Measurements from ENCODE around the gene AGMO.

The AGMO gene

GRCh38 chr7:15457990-15458955 is 103.5 kb downstream of the AGMO start:
- DNase-seq (ENCODE audit: low read depth): no peak

- no peak for DNase-seq (ENCODE audit: low read depth)
These were observed 109.1 kb downstream of the AGMO start for GRCh38 chr7:15452670-15453069.

DNA sequence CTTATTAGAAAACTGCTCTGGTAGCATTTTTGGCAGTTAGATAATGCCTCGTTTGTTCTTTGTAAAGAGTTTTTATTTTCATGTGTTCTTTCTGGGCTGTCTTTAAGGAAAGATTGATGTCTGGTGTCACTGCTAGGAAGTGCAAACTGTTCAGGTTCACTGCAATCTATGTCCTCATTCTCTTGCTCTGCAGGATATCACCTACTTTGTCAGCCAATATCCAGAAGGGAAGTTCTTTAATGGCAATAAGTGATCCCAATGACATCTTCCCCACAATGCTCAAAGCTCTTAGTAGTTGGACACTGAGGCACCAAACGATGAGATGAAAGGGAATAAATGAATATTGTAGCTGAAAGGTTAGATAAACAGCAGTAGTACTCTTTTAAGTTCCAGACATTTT is 115.1 kb downstream of the AGMO start:
- no peak for DNase-seq (ENCODE audit: low read depth)

DNA sequence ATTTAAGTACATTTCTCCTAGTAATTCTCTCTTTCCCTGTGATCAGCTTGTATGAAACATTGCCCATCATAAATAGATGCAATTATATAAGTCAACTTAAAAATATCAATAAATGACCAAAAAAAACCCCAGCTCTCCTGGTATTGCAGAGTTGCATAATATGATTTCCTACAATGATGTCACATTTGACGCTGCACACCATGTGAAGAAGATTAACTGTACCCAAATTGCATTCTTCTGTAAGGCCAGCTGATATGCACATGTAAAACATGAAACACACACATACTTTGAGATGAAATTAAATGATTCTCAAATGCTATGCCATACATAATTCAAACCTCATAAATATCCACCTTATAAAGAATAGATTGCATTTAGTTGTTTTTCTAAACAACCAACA is 115.5 kb downstream of the AGMO start:
- DNase-seq (ENCODE audit: low read depth): no peak

GRCh38 chr7:15441915-15442314 is 119.9 kb downstream of the AGMO start:
- no peak for DNase-seq (ENCODE audit: low read depth)

DNA sequence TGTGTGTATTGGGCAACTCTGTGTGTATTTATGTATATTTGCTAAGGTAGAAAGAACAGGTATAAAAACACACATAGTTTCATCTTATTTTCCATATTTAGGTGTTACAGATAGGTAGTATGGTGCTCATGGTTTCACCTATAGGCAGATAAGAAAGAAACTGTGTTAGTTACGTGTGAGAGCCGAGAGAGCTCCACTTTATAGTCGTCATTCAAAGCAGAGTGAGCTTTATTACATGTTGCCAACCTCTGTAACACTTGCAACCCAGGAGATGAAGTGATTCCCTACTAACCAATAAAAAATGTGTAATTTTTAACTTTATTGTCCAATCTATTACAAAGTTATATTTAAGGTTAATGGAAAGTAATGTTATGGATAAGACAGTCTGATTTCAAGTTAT is 121.3 kb downstream of the AGMO start:
- DNase-seq (ENCODE audit: low read depth): no peak

DNA sequence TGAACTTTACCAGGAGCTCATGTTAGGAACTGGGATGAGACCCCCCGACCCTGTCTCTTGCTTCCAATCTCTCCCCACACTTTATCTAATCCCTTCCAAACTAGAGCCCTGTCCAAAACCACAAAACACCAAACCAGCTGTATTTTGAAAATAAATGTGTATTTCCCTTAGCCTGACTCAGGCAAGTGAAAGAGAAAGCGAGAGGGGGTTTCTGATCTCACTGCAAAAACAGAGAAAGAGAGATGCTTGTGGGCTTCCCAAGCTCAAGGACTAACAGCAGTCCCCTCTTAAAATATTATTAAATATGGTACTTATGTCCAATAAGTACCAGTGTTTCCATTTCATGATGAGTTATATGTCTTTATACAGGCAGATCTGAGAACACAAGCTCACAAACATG is 122.0 kb downstream of the AGMO start:
- DNase-seq (ENCODE audit: low read depth): no peak

DNA sequence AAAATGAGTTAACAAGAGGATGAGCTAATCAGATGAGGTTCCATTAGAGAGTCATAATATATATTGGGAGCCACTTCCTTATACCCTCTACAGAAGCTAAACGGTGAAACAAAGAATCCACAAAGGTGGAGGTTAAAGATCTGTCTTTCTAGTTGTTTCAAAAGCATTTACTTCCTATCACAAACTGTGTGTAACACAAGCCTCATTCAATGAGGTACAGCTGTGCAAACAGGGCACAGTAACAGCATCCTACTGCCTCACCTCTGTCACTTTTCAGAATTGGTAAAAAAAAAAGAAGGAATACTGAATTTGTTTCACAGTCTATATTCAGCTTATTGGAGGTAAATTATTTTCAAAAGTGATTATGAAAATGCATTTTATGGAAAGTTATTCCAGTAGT is 128.7 kb downstream of the AGMO start:
- DNase-seq (ENCODE audit: low read depth): no peak

DNA sequence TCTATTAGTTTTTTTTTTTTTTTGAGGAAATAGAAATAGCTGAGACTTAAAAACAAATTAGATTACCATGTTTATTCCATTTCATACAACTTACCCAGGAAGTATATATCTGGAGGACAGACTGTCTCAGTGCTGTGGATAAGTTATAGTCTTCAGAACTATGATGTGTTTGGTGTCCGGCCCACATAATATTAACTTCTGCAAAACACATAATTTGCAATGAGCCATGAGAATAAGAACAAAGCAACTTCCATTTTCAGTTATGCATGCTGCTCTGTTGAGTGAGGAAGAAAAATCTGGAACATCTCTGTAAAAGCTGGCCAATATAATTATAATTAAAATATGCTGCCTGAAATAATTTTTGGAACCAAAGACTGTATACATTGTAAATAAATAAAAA is 130.9 kb downstream of the AGMO start:
- DNase-seq (ENCODE audit: low read depth): no peak

DNA sequence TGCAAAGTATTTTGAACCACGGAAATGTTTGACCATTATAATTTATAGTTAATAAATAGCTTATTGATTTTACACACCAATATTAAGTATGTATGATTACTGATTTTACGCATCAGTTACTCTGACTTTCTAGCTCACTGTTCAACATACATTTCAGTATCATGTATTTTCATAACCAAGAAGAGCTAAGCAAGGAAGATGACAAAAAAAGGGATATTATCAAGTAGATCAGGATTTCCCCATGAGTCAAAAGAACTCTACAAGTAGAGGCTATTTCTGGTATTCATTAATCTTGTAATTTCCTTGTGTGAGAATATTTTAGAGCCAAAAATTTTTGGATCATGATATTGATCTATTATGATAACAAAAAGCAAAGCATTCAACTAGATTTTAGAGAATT is 131.6 kb downstream of the AGMO start:
- no peak for DNase-seq (ENCODE audit: low read depth)

- DNase-seq (ENCODE audit: low read depth): no peak
These were observed 137.3 kb downstream of the AGMO start for GRCh38 chr7:15424468-15424867.

DNA sequence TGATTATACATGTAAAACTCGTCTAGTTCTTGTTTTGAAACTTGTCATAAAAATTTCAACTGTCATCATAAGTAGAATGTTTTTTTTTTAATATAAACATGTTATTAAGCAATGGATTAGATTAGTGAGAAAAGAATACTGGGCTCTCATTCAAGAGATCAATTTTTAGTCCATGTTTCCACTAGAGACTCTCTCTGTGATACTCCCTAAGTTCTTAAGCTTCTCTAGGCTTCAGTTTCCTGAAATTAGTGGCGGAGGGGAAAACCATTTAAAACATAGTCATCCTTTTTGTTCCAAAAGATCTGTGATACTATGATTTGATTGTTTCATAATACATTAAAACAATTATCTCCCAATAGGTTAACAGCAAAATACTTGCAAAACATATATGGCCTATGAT is 142.2 kb downstream of the AGMO start:
- DNase-seq (ENCODE audit: low read depth): no peak

DNA sequence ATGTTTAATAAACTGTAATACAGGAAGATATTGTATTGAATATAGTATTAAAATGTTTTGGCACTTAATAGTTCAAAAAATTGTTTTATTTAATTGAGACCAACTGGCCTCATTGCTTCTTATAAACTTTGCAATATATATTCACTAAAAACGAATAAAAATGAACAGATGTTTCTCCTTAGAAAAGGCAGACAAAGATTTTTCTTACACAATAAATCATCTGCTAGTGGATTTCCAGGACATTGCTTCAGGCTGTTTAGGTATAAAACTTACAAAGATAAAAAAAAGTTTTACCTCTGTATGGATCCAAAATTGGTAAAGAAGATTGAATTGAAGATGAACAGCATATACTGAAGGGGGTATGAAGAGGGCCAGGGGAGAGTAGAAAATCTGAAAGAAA is 143.6 kb downstream of the AGMO start:
- DNase-seq (ENCODE audit: low read depth): no peak

DNA sequence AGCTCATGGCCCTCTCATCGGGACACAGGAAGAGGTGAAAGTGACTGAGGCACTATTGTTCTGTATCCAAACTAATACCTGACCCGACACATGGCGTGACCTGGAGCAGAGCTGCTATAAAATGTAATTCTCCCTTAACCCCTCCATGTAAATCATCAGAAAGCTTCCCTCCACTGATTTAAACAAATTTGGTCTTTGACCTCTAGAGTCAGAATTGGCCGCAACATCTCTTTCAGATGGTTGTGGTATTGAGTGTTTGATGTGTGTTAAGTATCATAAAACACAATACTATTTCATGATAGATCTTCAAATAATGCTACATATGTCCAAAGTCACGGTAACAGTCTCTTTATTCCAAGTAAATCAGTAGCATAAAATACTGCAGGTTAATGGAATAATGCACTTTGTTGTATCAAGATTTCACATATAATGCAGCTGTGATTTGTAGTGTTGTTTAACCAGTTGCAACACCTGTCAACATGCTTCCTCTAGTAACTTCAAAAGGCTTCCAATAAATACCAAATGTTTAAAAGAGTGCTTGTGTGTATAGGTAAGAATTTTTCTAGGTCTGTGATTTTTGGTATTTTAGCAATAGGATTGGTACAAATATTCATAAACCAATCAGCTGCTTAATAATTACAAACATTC is 144.3 kb downstream of the AGMO start:
- DNase-seq (ENCODE audit: low read depth): no peak

DNA sequence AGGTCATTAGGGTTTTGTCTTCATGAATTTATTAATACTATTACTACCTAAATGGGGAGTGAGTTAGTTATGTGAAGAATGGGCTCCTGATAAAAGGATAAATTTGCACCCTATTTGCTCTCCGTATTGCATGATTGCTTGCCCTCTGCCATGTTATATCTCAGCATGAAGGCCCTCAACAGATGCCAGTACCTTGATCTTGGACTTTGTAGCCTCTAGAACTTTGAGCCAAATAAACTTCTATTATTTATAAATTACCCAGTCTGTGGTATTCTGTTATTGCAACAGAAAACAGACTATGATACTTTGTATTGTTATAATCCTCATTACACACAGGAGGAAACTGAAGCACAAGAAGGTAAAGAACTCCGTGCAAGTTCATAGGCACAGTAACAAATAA is 150.8 kb downstream of the AGMO start:
- DNase-seq (ENCODE audit: low read depth): no peak

DNA sequence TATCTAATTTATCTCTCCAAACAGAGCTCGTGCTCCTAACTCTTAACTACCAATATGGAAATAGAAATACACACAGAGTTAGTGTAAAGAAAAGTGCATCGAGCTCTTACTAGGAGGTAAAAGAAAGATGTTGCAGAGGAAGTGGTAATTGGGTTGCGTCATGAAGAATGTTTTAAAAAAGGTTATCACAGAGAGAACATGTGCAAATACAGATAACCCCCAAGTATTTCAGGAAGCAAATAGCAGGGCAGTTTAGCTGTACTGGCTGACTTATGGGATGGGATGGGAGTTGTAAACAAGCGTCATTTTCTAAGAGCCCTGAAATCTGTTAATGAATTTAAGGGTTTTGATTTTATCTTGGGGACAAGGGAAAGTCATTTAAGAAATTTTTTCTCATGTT is 153.9 kb downstream of the AGMO start:
- no peak for DNase-seq (ENCODE audit: low read depth)

DNA sequence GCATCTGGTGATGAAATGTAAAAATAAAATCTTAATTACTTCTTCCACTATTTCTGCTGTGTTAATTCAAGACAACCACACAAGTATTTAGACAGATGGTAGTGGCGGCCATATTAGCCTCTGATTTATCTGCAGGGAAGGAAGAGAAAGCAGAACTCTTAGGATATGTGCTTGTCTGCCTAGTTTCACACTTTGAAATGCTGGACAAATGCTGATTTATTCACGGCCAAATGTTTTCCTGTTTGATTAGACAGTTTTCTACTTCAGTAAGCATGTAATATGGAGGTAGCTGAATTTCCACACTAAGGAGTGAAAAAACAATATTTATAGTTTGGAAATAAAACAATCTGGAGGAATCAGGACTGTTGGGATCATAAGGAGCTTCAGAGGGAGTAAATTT is 158.1 kb downstream of the AGMO start:
- DNase-seq (ENCODE audit: low read depth): no peak

GRCh38 chr7:15403315-15403714 is 158.5 kb downstream of the AGMO start:
- DNase-seq (ENCODE audit: low read depth): no peak

GRCh38 chr7:15402436-15403136 is 159.2 kb downstream of the AGMO start:
- DNase-seq (ENCODE audit: low read depth): no peak

DNA sequence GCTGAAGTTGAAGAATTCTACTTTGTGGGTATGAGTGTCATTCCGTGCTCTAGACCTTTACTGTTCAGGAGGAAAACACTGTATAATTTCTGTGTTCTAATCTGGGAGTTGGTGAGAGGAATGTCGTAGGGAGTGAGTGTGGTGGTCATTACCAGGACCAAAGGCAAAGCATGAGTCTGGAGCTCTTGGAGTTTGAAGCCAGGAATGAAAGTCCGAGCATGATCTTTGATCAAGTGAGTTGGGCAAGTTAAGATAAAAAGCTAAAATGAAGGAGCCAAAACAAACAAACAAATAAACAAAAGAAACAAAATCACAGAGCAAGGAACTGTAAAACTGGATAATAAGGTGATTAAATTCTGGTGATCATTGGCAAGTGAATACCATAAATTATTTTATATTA is 161.4 kb downstream of the AGMO start:
- DNase-seq (ENCODE audit: low read depth): no peak

DNA sequence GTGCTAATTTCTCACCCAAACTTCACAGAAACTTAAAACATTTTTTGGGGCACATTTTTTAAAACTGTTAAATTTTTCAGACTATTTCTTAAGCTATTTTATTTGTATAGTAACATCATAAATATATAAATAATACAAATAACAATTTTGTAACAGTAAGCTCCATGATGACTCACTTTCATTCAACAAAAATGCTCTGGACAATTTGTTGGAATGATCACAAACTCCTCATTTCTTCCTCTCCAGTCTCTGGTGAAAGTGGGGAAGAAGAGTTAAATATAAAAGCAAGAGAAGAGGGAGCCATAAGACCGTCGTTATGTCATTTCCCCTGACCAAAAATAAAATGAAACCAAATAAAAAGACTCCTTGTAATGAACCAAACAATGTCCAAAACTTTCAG is 162.4 kb downstream of the AGMO start:
- DNase-seq (ENCODE audit: low read depth): no peak

DNA sequence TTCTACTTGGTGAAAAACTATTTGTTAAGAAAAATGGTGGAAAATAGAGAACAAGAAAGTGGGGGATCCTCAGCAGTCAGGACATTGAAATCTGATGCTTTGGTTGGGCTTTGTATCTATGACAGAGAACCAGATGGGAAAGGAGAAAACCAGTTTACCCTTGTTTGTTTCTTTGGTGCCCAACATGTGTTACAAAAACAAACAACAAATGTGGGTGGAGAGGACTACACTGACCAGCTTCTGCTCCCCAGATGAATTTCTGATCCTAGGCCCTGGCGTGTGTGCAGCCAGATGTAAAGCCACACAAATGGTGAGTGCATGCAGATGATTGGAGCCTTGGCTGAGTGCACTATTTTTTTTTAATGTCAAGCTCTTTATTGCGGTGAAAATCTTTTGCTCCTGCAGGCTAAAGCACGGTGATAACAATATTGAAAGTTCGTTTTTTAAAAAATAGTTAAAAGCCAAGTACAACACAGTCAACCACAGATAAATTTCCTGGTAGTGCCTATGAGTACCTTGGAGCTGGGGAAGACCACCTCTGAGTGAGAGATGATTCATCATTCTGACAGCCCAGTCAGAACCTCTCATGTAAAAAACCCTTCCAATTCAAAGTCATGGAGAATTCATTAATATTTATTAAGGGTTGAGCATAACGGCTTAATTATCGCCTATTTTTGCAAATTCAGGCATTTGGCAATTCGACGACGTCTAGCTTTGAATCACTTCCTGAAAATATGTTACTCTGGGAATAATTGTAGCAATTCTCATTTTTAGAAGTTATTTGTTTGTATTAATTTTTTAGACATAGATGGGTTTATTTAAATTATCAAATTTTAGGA is 163.7 kb downstream of the AGMO start:
- DNase-seq (ENCODE audit: low read depth): no peak

All from stimulated activated CD8-positive, alpha-beta memory T cell treated with anti-CD3 and anti-CD28 coated beads, Interleukin-15, amount 100 ng/mL, for 24 hours (primary cell).